Kidney capillary endothelial cell (primary cell): ENCODE results near the gene CTDSPL2.
A peak's percentile ranks its signal among the peaks of the same experiment; 100 is the strongest.
"Not testable (repeated sequence)": the region's sequence is repeated elsewhere in the genome, so short reads cannot be mapped to it uniquely, and the experiment has no call there.

ENCODE experiments used
- DNase-seq: peaks from one replicate; pipeline ENCODE4 v3.0.0-alpha.2; 2018; ENCODE audit warnings: low spot score

CTDSPL2 gene

DNA sequence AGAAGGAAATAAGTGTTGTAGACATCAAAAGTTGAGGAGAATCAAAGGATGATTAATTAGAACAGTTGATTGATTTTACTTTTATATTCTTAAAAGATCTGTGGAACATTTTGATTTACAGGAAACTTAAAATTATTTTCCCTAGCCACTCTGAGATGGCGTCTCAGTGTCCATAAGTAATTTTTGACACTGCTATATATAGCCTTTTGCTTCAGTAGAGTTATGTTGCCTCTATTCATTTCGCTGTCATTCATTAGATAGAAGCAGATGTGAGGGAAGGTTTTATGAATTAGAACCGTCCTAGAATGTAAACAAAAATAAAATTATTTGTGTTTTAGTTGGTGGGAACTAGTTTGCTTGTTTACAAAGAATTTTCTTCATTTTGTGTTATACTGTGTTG lies 58.5 kb downstream of the CTDSPL2 start:
- no peak for DNase-seq

GRCh38 chr15:44489464-44489863 lies 62.0 kb downstream of the CTDSPL2 start:
- peak; percentile 58 for DNase-seq

DNA sequence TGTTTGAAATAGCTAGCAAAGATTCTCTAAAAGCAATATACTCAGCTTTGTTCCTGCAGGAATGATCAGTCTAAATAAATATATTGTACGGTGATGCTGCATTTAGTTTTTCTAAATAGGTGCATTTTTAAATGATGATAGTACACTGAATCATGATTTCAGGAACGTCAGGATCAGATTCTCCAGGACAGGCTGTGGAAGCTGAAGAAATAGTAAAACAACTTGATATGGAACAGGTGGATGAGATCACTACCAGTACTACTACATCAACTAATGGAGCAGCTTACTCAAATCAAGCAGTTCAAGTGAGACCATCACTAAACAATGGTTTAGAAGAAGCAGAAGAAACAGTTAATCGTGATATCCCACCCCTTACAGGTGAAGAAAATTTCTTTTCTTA lies 63.2 kb downstream of the CTDSPL2 start:
- no peak for DNase-seq

DNA sequence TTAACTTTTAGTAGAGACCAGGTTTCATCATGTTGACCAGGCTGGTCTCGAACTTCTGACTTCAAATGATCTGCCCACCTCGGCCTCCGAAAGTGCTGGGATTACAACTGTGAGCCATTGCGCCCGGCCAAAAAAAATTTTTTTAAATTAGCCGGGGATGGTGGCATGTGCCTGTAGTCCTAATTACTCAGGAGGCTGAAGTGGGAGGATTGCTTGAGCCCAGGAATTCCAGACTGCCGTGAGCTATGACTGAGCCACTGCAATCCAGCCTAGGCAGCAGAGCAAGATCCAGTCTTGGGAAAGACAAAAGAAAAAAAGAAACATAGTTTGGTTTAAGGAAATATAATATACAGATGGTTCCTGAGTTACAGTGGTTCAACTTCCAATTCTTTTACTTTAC lies 64.6 kb downstream of the CTDSPL2 start:
- no peak for DNase-seq

DNA sequence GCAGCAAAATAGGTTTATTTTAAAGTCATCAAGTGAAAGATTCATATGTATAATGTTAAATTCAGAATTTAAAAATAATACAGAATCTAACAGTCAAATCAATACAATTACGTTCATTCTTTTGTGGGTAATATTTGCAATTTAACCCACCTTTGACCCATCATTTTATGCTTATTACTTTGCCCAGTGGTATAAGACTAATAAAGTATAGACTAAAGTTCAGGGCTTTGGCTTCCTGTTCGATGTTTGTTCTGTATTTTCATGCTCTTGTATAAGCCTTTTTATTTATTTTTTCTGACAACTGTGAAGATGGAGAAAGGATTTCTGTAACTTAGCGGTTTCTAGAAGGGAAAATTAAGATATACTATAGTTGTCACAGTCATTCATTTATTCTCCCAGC lies 65.2 kb downstream of the CTDSPL2 start:
- no peak for DNase-seq

DNA sequence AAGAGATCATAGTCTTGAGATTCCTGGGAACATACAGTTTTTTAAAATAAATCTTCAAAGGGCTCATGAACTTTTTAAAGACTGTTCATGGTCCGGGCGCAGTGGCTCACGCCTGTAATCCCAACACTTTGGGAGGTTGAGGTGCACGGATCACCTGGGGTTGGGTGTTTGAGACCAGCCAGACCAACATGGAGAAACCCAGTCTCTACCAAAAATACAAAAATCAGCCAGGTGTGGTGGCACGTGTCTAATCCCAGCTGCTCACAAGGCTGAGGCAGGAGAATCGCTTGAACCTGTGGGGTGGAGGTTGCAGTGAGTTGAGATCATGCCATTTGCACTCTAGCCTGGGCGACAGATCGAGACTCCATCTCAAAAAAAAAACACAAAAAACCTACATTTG lies 68.1 kb downstream of the CTDSPL2 start:
- no peak for DNase-seq

DNA sequence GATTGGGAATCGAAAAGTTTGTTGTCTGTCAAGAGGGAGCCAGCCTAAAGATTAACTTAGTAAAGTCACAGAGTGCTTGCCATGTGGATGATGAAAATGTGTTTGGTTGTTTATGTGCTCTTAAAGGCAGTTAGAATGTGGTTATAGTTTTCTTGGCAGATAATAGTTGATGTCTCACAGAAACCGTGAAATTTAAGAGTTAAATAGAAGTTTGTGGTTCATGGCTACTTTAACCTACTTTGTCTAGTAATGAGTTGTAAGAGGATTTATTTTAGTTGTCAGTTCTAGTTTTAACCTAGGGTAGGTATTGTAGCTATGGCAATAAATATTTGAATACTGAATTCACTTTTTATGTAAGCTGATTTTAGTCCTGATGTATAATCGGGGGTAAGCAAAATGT lies 73.1 kb downstream of the CTDSPL2 start:
- no peak for DNase-seq

DNA sequence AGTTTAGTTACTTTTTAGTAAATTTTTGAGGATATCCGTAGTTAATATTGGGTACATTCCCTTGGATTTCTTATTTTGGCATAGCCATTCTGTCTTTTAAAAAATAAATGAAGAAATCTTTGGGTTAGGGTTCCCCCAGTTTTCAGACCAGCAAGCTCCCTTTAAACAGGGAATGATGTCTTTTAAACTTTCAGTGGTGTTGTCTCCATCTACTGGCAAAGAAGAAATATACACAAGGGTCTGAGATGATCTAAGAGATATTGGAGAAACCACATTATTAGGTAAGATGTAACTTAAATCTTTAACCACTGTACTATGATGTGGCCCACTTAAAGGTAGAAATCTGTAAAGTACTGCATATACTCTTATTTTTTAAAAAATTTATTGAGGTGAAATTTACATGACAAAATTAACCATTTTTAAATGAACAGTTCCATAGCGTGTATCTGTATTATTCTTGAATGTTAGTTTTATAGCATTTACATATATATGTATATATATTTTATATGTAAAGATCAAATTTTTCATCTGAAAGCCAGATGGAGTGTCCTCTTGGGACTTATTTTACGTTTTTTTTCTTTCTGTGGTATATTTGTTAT lies 74.4 kb downstream of the CTDSPL2 start:
- DNase-seq, result peak; percentile 18

GRCh38 chr15:44516436-44516835 lies 89.0 kb downstream of the CTDSPL2 start:
- no peak for DNase-seq

DNA sequence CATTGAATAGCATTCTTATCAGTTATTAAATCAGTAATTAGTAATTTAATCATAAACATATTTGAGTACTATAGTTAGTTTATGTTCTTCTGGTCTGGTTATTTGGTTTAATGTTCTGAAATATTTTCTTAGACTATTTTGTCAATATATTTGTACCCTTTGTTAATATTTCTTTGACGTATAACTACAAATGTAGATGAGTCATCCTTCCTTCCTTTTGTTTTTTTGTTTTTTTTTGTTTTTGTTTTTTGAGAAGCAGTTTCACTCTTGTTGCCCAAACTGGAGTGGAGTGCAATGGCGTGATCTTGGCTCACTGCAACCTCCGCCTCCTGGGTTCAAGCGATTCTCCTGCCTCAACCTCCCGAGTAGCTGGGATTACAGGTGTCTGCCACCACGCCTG lies 92.1 kb downstream of the CTDSPL2 start:
- peak; percentile 31 for DNase-seq

- DNase-seq, result no peak
These were observed 97.6 kb downstream of the CTDSPL2 start for GRCh38 chr15:44525018-44525417.

- DNase-seq, result no peak
These were observed 99.8 kb downstream of the CTDSPL2 start for GRCh38 chr15:44527241-44527640.

- no peak for DNase-seq
These were observed 102.6 kb downstream of the CTDSPL2 start for GRCh38 chr15:44529864-44530604.

- DNase-seq, result no peak
These were observed 103.2 kb downstream of the CTDSPL2 start for GRCh38 chr15:44530653-44531052.

DNA sequence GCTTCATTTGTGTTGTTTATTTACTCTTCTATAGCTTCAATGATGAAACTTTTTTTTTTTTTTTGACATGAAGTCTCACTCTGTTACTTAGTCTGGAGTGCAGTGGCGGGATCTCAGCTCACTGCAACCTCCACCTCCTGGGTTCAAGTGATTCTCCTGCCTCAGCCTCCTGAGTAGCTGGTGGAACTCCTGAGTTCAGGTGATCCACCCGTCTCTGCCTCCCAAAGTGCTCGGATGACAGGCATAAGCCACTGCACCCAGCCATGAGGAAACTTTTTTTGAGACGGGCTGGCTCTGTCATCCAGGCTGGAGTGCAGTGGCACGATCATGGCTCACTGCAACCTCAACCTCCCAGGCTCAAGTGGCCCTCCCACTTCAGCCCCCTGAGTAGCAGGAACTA lies 104.8 kb downstream of the CTDSPL2 start:
- not testable (repeated sequence) for DNase-seq

DNA sequence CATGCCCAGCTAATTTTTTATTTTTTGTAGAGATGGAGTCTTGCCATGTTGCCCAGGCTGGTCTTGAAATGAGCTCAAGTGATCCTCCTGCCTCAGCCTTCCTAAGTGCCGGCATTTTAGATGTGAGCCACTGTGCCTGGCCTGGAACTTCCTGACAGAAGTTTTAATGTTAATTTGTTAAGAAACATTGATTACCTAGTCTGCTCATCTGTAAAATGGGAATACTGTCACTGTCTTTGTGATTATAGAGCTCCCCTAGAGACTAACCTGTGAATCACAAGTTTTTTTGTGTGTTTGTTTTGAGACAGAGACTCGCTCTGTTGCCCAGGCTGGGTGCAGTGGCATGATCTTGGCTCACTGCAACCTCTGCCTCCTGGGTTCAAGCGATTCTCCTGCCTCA lies 105.3 kb downstream of the CTDSPL2 start:
- no peak for DNase-seq

GRCh38 chr15:44535092-44535491 lies 107.7 kb downstream of the CTDSPL2 start:
- DNase-seq, result no peak

DNA sequence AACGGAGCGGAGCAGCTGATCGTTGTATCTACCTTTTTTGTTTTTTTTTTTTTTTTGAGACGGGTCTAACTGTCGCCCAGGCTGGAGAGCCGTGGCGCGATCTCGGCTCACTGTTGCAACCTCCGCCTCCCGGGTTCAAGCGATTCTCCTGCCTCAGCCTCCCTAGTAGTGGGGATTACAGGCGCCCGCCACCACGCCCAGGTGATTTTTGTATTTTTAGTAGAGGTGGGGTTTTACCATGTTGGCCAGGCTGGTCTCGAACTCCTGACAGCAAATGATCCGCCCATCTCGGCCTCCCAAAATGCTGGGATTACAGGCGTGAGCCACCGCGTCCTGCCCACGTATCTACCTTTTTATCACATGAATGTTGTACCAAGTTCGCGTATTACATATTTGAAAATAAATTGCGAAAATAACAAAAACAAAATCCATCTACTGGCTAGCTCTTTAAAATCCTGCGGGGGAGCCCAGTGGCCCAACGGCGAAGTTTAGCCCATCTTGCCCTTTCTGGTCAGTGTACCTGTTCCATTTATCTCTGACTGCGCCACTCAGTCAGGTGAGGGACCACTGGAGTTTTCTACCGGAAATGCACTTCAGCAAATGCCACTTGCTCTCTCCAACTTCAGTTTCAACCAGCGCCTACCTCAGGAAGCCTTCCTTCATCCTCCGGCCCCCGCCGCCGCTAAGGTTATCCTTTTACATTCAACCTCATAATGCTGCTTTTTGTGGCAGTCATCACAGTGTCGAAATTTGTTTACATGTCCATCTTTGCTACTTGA lies 108.3 kb downstream of the CTDSPL2 start:
- DNase-seq, result no peak

- peak; percentile 94 for DNase-seq
These were observed 109.0 kb downstream of the CTDSPL2 start for GRCh38 chr15:44536302-44536961.

DNA sequence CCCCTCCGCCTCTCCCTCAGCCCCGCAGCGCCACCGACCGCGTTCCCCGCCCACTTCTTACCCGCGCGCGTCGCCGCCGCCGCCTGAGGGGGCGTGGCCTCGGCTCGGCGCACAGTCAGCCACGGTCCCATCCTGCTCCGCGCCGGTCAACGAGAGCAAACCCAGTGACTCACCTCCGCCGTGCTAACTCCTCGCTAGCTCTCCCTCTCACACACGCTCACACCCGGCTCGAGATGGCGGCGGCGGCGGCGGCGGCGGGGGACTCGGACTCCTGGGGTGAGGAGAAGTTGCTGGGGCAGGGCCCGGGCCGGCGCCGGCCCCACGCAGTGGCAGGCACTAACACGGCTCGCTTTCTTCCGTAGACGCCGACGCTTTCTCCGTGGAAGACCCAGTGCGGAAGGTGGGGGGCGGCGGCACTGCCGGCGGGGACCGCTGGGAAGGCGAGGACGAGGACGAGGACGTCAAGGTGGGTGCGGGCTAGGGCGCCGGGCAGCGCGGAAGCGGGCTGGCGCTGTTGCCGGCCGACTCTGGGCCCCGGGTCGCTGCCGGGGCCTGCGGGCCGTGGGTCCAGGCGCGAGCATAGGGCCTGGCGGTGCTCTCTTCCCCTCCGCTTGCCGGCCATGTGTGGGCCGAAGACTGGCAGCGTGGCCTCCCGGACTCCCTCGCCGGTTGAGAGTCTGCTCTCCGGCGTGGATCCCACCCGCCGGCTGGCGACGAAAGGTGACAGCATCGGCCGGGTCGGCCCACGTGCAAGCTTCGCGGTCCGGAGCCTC lies 109.7 kb downstream of the CTDSPL2 start, which contains the start of gene EIF3J:
TSS of gene EIF3J (plus strand) at position 186 of the 773 bp plus-strand sequence. CDS start at position 234, 48 bp downstream.
- no peak for DNase-seq

DNA sequence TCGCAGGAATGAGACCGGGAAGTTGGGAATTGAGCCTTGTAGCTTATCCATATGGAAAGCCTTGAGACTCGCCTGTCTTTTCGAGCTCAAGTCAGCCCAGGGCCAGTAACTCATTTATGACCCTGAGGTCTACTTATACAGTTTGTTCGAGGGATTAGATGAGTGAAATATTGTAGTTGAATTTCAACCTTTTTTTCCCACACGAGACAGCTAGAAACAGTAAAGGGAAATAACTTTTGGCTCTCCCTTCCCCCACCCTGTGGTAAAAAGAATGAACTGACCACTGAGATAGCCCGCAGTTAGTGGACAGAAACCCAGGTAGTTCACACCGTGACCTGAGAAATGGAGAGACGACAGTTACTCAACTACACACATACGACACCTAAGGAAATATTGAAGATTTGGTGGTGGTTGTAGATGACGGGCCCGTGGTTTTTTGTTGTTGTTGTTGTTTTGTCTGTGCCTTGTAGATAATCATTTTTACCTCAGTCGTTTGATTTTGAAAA lies 110.4 kb downstream of the CTDSPL2 start:
- DNase-seq, result no peak
